Keratinocyte (primary cell): ENCODE data around the gene TLE7.

Experiments used
- EZH2 ChIP-seq: IDR thresholded peaks from one replicate; pipeline ENCODE4 v1.6.1; 2012; ENCODE audit warnings: inconsistent platforms, mild to moderate bottlenecking, low read length, moderate library complexity
- TF ChIP-seq, protein P1 (sequence below), 3 experiments: IDR thresholded peaks in 1 of 3; conservative IDR thresholded peaks in 1 of 3; optimal IDR thresholded peaks in 1 of 3; 2 replicates in 2 of 3; 3 replicates in 1 of 3; pipeline versions ENCODE3 to v1.5.1; 2011; ENCODE audit warnings: low read length in 3 of 3, mild to moderate bottlenecking in 3 of 3, moderate library complexity in 2 of 3, control low read depth in 1 of 3, inconsistent platforms in 1 of 3; ENCODE audit not compliant: insufficient read depth in 2 of 3; ENCODE audit errors: extremely low read depth in 1 of 3

GRCh38 chr16:71389330-71389729 is 52.5 kb downstream of the TLE7 start:
- TF ChIP-seq, protein P1, sequence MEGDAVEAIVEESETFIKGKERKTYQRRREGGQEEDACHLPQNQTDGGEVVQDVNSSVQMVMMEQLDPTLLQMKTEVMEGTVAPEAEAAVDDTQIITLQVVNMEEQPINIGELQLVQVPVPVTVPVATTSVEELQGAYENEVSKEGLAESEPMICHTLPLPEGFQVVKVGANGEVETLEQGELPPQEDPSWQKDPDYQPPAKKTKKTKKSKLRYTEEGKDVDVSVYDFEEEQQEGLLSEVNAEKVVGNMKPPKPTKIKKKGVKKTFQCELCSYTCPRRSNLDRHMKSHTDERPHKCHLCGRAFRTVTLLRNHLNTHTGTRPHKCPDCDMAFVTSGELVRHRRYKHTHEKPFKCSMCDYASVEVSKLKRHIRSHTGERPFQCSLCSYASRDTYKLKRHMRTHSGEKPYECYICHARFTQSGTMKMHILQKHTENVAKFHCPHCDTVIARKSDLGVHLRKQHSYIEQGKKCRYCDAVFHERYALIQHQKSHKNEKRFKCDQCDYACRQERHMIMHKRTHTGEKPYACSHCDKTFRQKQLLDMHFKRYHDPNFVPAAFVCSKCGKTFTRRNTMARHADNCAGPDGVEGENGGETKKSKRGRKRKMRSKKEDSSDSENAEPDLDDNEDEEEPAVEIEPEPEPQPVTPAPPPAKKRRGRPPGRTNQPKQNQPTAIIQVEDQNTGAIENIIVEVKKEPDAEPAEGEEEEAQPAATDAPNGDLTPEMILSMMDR (optimal IDR thresholded peaks at IDR 0.05 in 1 of 3, IDR thresholded peaks at IDR 0.05 in 1 of 3, conservative IDR thresholded peaks at IDR 0.05 in 1 of 3; ENCODE audit: extremely low read depth in 1 of 3, insufficient read depth in 2 of 3, low read length in 3 of 3): no peak
- TF ChIP-seq EZH2: no peak
